ENCODE measurements around the gene COL4A2.
A peak's percentile ranks its signal among the peaks of the same experiment; 100 is the strongest.

Gene COL4A2

DNA sequence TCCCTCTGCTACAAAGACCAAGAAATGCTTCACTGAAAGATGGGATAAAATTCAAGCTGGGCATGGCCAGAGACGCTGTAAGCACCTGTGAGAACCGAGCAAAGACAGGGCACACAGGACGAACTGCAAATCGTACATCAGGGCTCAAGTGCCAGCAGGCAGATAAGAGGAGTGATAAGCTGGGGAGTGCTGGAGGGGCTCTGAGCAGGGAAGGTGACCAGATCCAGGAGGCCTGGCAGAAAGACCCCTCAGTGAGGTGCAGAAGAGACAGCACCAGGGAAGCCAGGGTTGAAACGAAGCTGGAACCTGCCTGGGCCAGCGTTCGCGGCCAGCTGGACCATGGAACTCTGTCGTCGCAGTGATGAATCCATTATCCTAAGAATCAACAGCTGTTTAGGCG lies 244.2 kb downstream of the COL4A2 start:
- no peak for DNase-seq

DNA sequence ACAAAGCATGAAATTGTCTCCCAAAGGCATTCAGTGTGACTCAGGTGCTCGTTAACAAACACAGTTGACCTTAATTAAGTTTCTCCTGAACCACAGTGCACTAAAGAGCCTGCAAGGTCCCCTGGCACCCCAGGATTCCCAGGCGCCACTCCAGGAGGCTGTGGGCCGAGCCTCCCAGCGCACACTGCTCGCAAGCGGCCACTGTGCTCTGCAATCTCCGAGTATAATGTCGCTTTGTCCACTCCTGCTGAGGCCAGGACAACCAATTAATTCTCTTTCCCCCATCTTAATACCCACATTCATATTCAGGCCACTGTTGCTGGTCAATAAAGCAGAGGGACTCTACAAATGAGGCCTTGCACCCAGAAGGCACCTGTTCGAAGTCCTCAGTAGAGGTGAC lies 245.7 kb downstream of the COL4A2 start:
- no peak for DNase-seq

DNA sequence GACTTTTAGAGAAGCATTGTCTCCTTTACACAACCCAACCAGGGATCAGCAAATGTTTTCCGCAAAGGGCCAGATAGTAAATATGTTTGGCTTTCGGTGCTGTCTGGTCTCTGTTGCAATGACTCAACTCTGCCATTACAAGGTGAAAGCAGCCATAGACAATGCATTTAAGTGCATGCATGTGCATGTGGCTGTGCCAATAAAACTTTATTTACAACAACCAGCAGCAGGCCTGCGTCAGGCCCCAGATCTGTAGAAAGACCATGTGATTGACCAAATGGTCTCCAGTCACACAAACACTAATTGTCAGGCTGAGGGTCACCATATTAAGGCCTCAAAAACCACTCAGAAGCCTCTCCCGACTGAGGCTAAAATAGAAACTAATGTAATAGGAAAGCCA lies 246.3 kb downstream of the COL4A2 start:
- DNase-seq = no peak

DNA sequence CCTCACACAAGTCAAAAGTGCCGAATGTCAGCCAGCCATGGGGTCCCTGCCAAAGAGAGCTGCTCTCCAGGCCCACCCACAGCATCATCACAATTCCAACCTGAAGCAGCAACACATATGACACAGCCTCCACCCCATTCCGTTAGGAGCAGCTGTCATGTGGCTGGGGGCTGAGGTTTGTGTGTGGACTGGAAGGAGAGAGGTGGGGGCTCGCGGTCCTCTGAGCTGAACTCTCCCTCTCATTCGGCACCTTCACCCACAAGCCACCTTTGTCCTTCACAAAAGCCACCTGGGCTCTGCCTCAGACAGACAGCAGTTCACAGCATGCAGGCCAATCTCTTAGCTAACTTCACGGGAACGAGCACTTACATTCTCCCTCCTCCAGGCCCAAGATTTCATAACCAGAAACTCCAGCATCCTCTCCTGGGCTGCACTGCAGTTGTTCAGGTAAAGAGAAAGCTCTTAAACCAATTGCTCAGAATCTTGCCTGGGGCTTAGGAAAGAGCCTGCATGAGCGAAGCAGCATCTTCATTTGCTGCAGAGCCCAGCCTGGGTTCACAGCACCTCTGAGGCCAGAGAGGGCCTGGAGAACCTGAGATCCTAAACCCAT lies 247.2 kb downstream of the COL4A2 start:
- DNase-seq = no peak

DNA sequence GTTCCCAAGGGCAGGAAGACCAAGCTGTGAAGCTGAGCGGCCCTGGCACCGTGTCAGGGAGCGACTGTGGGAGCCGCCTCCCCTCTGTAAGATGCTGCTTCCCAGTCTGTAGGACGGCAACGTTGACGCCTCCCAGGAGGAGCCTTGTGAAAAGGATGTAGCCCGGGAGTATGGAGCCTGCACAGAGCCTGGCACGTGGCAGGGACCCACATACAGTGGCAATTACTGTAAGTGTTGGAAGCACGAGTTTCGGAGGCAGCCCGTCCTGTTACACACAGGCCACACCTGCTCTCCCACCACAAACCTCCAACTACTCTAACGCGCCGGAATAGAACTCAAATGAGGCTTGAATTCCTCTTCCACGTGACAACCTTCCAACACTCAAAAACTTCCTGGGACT lies 247.9 kb downstream of the COL4A2 start:
- no peak for DNase-seq

DNA sequence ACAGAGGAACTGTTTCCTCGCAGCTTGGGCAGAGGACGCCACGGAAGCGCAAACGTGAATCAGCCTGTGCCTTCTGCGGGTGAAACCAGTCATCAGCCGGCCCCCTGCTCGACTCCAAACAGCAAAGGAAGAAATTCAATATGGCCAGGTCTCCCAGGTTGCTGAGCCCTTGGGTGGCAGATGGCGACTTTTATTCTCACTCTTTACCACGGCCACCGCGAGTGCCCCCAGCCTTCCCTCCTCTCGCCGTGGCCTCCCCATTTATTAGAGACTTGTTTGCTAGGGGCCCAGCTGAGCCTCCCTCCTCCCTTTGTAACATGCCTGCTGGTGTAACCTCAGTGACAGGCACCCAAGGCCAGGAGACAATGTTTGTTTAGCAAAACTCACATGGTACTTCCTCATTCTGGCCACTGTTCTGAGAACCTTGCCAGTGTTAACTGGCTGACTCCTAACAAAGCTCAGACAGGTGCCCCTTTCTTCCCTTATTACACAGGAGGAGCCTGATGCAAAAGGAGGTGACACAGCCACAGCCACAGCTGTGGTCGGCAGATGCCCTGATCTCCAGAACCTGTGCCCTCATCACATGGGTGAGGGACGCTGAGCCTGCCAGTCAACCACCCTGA lies 248.6 kb downstream of the COL4A2 start:
- peak; percentile 19 to 24 for DNase-seq

DNA sequence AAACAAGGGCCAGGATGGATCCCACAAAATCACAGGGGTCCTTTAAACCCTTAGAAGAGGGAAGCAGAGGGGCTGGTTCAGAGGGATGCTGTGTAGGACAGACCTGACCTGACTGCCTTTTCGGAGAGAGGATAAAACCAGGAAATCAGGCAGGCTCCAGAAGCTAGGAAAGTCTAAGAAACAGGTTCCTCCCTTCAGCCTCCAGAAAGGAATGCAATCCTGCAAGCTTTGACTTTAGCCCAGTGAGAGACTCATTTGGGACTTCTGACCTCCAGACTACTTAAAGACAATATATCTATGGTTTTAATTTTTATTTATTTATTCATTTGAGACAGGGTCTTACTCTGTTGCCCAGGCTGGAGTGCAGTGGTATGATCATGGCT lies 249.1 kb downstream of the COL4A2 start:
- no peak for DNase-seq

DNA sequence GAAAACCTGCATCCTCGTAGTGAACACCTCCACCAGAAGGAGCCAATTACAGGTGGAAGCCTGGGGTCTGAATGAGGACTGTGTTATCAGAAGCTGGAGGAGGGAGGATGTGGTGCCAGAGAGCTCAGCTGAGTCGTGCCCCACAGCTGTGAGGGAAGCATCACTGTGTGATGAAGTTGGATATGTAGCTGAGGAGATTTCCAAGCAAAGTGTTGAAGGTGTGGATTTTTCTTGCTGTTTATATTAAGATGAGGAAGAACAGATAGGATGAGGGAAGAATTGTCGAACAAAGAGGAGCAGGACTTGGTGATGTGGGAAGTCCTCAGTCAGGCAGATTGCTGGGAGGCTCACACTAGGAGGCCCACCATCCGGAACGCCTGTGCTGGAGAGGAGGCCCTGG lies 250.0 kb downstream of the COL4A2 start:
- DNase-seq = no peak

DNA sequence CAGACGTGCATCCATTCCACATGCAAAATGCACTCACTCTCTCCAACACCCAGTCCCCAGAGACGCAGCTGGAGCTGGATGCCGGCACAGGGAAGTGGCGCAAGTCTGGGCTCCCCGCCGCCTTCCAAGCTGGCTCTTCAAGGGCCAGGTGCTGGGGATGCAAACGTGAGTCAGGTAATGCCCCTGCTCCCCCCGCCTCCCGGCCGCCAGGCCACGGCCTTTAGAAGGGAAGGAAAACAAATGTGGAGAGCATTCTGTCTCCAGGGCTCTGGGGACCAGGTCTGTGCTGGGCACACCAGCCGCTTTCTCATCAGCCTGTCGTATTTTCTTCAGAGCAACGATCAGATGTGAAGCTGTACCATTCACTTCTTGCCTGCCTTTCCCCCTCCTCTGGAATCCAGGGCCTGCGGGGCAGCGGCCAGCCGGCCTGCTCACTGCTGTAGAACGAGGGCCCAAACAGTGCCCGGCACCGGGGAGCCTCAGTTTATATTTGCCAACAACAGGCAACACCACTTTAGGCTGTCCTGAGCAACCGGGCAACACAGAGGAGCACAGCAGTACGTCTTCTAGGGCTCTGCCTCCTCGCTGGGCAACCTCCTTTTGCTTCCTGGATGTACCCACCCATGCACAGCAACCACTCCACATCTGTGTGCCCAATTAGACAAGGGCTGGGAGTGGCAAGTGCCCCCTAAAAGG lies 250.7 kb downstream of the COL4A2 start:
- DNase-seq = no peak

DNA sequence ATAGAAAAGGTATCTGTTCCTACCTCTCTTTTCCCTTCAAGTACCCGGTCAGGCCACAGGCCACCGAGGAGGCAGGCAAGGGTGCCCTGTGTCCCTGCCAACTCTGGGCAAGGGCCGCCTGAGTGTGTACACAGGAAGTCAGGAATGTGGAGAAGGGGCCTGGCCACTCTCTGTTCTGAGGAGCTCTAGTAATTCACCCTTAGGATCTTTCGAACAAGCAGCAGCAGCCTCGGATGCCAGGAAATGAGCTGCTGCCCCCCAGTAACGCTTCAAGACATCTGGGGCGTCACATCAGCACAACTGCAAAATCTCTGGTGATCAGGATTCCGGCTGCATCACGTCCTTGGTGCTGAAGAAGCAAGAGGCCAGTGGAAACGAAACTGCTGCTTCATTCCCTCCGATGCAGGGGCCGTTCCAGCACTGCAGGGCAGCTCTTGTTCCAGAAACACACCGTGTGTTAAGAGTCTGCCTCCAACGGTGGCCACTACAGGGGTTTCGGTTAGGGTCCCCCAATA lies 252.4 kb downstream of the COL4A2 start:
- no peak for DNase-seq

DNA sequence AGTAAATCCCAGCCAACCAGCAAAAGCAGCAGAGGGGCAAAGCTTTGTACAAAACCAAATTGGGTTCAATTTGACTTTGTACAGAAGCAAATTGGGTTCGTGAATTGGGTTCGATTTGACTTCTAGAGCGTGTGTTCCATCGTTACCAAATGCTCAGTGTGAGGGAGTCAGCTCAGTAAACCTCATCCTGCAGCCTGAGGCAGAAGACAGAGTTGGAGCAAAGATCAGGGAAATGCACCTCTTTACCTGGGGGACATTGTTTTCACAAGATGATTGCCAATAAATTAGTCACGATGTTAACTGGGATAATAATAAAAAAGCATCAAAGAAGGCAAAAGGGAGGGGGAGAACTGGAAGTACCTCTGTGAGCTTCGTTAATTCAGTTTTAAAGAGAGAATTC lies 252.9 kb downstream of the COL4A2 start:
- DNase-seq = no peak

DNA sequence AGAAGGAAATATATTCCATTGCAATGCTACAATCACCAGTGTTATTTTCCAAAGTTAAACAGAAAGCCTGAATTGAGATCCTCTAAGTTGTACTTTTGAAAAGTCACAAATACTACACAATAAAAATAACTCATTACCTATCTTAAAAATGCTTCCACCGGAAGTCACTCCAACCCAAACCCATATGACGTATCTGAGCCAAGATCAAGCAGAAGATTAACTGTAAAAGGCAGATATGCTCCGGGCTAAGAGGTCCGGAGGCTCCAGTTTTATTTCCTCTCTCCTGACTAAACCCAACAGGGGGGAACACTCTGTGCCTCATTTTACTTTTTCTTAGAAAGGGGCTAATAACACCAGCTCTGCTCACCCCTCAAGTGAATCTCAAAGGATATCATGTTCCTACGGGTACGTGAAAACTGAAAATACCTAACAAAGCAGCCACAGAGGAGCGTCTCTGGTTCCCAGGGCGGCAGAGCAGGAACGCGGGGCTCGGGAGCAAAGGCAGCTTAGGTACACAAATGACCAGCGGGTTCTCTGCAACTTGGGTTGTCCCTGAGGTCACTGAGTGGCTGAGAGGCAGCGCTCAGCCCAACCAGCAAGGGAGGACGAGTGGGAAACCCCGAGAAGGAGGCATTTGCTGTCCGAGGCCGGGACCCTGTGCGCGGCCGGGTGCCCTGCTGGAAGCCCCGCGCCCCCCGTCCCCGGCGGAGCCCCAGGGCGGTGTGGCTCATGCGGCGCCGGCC lies 253.7 kb downstream of the COL4A2 start:
- DNase-seq = no peak

DNA sequence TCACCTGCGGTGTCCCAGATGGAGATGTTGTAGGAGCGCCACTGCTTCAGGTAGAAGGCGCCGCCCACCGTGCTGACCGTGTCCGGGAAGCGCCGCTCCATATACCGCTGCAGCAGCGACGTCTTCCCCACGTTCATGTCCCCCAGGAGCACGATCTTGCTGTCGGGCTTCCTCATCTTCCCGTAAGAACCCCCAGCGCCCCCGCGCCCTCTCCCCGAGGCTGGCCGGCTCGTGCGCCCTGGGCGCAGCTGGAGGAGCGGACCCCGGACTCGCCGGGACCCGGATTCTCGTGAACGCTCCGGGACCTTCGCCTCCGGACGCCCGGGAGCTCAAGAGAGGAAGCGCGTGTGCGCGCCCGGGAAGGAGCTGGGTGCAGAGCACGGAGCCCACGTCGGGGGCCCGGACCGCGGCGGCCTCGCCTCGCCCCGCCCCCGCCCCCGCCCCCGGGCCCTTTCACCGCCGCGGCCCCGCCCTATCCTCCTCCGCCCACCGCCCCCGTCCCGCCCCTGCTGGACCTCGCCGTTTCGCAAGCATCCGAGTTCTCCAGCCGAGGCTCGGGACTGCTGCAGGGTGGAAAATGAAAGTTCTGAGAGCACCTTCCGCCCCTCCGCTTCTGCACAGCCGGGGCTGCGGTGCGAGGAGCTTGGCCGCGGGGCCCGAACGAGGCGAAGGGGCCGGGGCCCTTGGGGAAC lies 254.4 kb downstream of the COL4A2 start, which contains the start of gene RAB20:
Gene RAB20, minus strand, starts transcription at position 379 of the 692 bp plus-strand sequence. Its CDS starts 203 bp downstream, at position 176.
- peak; percentile 47 to 56 for DNase-seq

DNA sequence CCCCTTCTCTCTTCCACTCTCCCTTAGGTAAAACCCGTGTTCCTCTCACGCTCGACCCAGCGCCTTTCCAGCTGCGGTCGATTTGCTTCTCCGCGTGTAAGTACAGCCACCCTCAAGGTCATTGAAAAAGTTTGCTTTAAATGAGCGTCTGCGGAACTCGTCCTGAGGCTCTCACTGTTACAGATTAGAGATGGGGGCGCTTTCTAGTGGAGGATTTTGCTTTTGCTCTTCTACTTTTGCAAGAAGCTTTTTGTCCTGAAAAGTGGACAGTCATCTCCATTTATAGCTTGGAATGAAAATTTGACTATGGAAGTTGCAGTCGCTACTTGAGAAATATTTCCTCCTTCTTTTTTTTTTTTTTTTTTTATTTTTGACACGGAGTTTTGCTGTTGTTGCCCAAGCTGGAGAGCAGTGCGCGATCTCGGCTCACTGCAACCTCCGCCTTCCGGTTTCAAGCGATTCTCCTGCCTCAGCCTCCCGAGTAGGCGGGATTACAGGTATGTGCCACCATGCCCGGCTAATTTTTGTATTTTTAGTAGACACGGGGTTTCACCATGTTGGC lies 255.0 kb downstream of the COL4A2 start:
- DNase-seq = peak in 1 of 2 experiments; percentile 38
